K562 (cell line): Measurements from ENCODE around the gene ADAMTS2.

Experiments
- BDP1 ChIP-seq: IDR thresholded peaks from 3 replicates; pipeline ENCODE4 v1.6.1; 2011; ENCODE audit not compliant: insufficient read length, insufficient read depth
- CEBPG ChIP-seq, 3 experiments: fragments of 200-800 bp in 1 of 3; sonication (Bioruptor generic) in 1 of 3; sonication (generic) in 1 of 3; formaldehyde crosslinking in 1 of 3; IDR thresholded peaks in 2 of 3; conservative IDR thresholded peaks in 1 of 3; 2 replicates each; pipeline versions ENCODE4 v1.6.1 to v1.8.0; 2016 to 2022; ENCODE audit warnings: missing compliant biosample characterization in 2 of 3, missing genetic modification characterization in 2 of 3, mild to moderate bottlenecking in 1 of 3, missing genetic modification reagents in 1 of 3
- DPF2 ChIP-seq: fragments of 450-650 bp; IDR thresholded peaks from 2 replicates; pipeline ENCODE4 v1.6.1; 2016
- ESRRA ChIP-seq: fragments of 450-650 bp; IDR thresholded peaks from 2 replicates; pipeline ENCODE4 v1.6.1; 2014; ENCODE audit warnings: low read depth, mild to moderate bottlenecking, moderate library complexity, borderline replicate concordance
- EZH2 ChIP-seq: IDR thresholded peaks from 2 replicates; pipeline ENCODE4 v1.6.1; 2012; ENCODE audit warnings: low read depth, mild to moderate bottlenecking, inconsistent platforms, low read length, borderline replicate concordance
- FOXA1 ChIP-seq: fragments of 450-650 bp; IDR thresholded peaks from 2 replicates; pipeline ENCODE4 v1.6.1; 2016; ENCODE audit warnings: mild to moderate bottlenecking, borderline replicate concordance
- FOXM1 ChIP-seq, 2 experiments: fragments of 450-650 bp in 1 of 2; sonication (generic) in 1 of 2; formaldehyde crosslinking in 1 of 2; IDR thresholded peaks; 2 replicates each; pipeline versions ENCODE4 v1.6.1 to v1.9.0; 2017 to 2022; ENCODE audit warnings: low read depth in 2 of 2, mild to moderate bottlenecking in 2 of 2, missing genetic modification reagents in 1 of 2, moderate library complexity in 1 of 2
- JUNB ChIP-seq: fragments of 450-650 bp; formaldehyde crosslinking; conservative IDR thresholded peaks from 2 replicates; pipeline ENCODE4 v1.4.0; 2020; ENCODE audit warnings: mild to moderate bottlenecking
- SETDB1 ChIP-seq: IDR thresholded peaks from one replicate; pipeline ENCODE4 v1.6.1; 2012; ENCODE audit warnings: low read length, control low read depth, inconsistent platforms
- ZNF263 ChIP-seq: sonication (generic); formaldehyde crosslinking; IDR thresholded peaks from 2 replicates; pipeline ENCODE4 v1.8.0; 2022; ENCODE audit warnings: mild to moderate bottlenecking, missing genetic modification reagents, borderline replicate concordance
- TF ChIP-seq, protein P1 (sequence below): sonication (generic); formaldehyde crosslinking; IDR thresholded peaks from 2 replicates; pipeline ENCODE4 v1.8.0; 2023; ENCODE audit warnings: mild to moderate bottlenecking, missing genetic modification reagents
- TF ChIP-seq, protein P2 (sequence below), 3 experiments: IDR thresholded peaks in 2 of 3; conservative IDR thresholded peaks in 1 of 3; 2 replicates each; pipeline ENCODE4 v1.5.1; 2011 to 2012; ENCODE audit warnings: low read length in 3 of 3, mild to moderate bottlenecking in 3 of 3, control low read depth in 2 of 3, improper control_type of control experiment in 1 of 3, inconsistent platforms in 1 of 3, low read depth in 1 of 3, mixed read lengths in 1 of 3, moderate library complexity in 1 of 3; ENCODE audit not compliant: insufficient read depth in 2 of 3
- TF ChIP-seq, protein P3 (sequence below): fragments of 250-450 bp; sonication (Bioruptor Pico); IDR thresholded peaks from 2 replicates; pipeline ENCODE4 v1.5.0; 2020; ENCODE audit warnings: mild to moderate bottlenecking, borderline replicate concordance
- TF ChIP-seq, protein P4 (sequence below): fragments of 250-450 bp; sonication (Bioruptor Pico); IDR thresholded peaks from 2 replicates; pipeline ENCODE4 v1.4.0; 2020; ENCODE audit warnings: borderline replicate concordance

DNA sequence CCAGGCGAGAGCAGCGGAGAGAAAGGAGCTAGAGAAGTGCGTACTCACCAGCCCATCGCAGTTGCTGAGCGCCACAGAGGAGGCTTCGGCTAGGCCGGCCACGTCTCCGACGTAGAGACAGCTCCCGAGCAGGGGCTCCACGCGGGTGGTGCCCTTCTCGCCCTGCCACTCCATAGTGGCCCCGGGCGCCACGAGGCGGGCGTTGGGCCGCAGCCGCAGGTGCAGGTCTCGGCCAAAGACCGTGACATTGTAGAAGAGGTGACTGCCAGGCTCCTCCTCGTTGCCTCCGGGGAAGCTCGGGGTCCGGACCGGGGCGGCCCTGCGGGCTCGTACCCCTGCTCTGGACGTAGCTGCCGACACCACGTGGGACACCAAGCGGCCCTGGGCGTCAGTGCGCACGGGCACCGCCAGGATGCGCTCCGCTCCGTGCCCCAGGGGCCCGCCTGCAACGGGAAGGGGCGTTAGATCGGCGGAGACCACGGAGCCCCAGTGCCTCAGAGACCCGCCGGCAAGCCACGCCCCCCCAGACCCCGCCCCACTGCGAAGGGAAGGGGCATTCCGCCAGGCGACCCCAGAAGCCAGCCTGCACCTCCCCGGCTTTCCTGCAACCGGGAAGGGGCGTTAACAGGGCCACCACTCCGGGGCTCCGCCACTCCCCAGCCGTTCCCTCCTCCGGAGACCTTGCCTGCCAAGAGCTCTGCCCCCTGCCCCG is 1.4 kb downstream of the ADAMTS2 start:
- TF ChIP-seq EZH2, result no peak
- TF ChIP-seq, protein P1, sequence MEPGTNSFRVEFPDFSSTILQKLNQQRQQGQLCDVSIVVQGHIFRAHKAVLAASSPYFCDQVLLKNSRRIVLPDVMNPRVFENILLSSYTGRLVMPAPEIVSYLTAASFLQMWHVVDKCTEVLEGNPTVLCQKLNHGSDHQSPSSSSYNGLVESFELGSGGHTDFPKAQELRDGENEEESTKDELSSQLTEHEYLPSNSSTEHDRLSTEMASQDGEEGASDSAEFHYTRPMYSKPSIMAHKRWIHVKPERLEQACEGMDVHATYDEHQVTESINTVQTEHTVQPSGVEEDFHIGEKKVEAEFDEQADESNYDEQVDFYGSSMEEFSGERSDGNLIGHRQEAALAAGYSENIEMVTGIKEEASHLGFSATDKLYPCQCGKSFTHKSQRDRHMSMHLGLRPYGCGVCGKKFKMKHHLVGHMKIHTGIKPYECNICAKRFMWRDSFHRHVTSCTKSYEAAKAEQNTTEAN (CRISPR knock-in tag), result no peak
- TF ChIP-seq, protein P2, sequence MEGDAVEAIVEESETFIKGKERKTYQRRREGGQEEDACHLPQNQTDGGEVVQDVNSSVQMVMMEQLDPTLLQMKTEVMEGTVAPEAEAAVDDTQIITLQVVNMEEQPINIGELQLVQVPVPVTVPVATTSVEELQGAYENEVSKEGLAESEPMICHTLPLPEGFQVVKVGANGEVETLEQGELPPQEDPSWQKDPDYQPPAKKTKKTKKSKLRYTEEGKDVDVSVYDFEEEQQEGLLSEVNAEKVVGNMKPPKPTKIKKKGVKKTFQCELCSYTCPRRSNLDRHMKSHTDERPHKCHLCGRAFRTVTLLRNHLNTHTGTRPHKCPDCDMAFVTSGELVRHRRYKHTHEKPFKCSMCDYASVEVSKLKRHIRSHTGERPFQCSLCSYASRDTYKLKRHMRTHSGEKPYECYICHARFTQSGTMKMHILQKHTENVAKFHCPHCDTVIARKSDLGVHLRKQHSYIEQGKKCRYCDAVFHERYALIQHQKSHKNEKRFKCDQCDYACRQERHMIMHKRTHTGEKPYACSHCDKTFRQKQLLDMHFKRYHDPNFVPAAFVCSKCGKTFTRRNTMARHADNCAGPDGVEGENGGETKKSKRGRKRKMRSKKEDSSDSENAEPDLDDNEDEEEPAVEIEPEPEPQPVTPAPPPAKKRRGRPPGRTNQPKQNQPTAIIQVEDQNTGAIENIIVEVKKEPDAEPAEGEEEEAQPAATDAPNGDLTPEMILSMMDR (IDR thresholded peaks at IDR 0.05 in 2 of 3, conservative IDR thresholded peaks at IDR 0.05 in 1 of 3; ENCODE audit: insufficient read depth in 2 of 3, low read depth in 1 of 3, low read length in 3 of 3), result no peak
- TF ChIP-seq, protein P3, sequence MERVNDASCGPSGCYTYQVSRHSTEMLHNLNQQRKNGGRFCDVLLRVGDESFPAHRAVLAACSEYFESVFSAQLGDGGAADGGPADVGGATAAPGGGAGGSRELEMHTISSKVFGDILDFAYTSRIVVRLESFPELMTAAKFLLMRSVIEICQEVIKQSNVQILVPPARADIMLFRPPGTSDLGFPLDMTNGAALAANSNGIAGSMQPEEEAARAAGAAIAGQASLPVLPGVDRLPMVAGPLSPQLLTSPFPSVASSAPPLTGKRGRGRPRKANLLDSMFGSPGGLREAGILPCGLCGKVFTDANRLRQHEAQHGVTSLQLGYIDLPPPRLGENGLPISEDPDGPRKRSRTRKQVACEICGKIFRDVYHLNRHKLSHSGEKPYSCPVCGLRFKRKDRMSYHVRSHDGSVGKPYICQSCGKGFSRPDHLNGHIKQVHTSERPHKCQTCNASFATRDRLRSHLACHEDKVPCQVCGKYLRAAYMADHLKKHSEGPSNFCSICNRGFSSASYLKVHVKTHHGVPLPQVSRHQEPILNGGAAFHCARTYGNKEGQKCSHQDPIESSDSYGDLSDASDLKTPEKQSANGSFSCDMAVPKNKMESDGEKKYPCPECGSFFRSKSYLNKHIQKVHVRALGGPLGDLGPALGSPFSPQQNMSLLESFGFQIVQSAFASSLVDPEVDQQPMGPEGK, result no peak
- TF ChIP-seq, protein P4, sequence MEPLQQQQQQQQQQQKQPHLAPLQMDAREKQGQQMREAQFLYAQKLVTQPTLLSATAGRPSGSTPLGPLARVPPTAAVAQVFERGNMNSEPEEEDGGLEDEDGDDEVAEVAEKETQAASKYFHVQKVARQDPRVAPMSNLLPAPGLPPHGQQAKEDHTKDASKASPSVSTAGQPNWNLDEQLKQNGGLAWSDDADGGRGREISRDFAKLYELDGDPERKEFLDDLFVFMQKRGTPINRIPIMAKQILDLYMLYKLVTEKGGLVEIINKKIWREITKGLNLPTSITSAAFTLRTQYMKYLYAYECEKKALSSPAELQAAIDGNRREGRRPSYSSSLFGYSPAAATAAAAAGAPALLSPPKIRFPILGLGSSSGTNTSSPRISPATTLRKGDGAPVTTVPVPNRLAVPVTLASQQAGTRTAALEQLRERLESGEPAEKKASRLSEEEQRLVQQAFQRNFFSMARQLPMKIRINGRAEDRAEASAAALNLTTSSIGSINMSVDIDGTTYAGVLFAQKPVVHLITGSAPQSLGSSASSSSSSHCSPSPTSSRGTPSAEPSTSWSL (CRISPR knock-in tag), result no peak
- TF ChIP-seq SETDB1, result no peak
- TF ChIP-seq DPF2, result no peak
- no peak for TF ChIP-seq ZNF263 (CRISPR knock-in tag)
- TF ChIP-seq BDP1, result no peak
- TF ChIP-seq JUNB (CRISPR knock-in tag), result no peak
- TF ChIP-seq FOXM1 (IDR thresholded peaks at IDR 0.05; ENCODE audit: low read depth), result no peak
- TF ChIP-seq FOXM1 (CRISPR knock-in tag; IDR thresholded peaks at IDR 0.05; ENCODE audit: low read depth), result no peak
- no peak for TF ChIP-seq FOXA1
- TF ChIP-seq ESRRA, result no peak
- TF ChIP-seq CEBPG (CRISPR knock-in tag; IDR thresholded peaks at IDR 0.05), result no peak
- TF ChIP-seq CEBPG (tag; conservative IDR thresholded peaks at IDR 0.05 in 1 of 2, IDR thresholded peaks at IDR 0.05 in 1 of 2), result no peak
